Testis (tissue), 2 donors: ENCODE data around the gene TAAR9.

Source experiments
- CTCF ChIP-seq, 3 experiments: fragments of 450-650 bp in 2 of 3; fragments of 200-600 bp in 1 of 3; sonication (generic) in 1 of 3; IDR thresholded peaks; one replicate each; pipeline ENCODE4 v1.5.1; 2016 to 2019; ENCODE audit warnings: antibody characterized with exemption in 3 of 3, mild to moderate bottlenecking in 2 of 3, moderate library complexity in 1 of 3
- POLR2A ChIP-seq: fragments of 450-650 bp; IDR thresholded peaks from one replicate; pipeline ENCODE4 v1.6.1; 2017; ENCODE audit warnings: antibody characterized with exemption, mild to moderate bottlenecking, moderate library complexity

- TF ChIP-seq CTCF (IDR thresholded peaks at IDR 0.05) = no peak
- no peak for TF ChIP-seq POLR2A
Measured at GRCh38 chr6:132512342-132512637, 25.8 kb upstream of the TAAR9 start.
